D721Med (cell line): ENCODE results near the gene IQCE.

Source experiments
- DNase-seq: peaks from one replicate; pipeline ENCODE4 v3.0.0; 2011; ENCODE audit warnings: low spot score; ENCODE audit not compliant: insufficient read length
- FAIRE-seq: peaks from 2 replicates; lab custom pipeline; 2011; peaks lifted over from hg19 to GRCh38; lab: Jason Lieb, UNC
- CTCF ChIP-seq: IDR thresholded peaks from 2 replicates; pipeline ENCODE4 v1.5.1; 2012; ENCODE audit warnings: mild to moderate bottlenecking, control low read depth; ENCODE audit not compliant: insufficient read depth; ENCODE audit errors: missing control alignments

The IQCE gene

GRCh38 chr7:2646680-2647571 is 88.1 kb downstream of the IQCE start:
- FAIRE-seq = no peak
- no peak for DNase-seq
- TF ChIP-seq CTCF = no peak

- no peak for TF ChIP-seq CTCF
- no peak for FAIRE-seq
These were observed 88.9 kb downstream of the IQCE start for GRCh38 chr7:2647594-2648172.

GRCh38 chr7:2649139-2649838 is 90.5 kb downstream of the IQCE start:
- FAIRE-seq = no peak

More at GRCh38 chr7:2647594-2648172, 88.9 kb downstream of the IQCE start:
- no peak for DNase-seq

GRCh38 chr7:2649991-2650390 is 91.2 kb downstream of the IQCE start:
- FAIRE-seq (no peak), DNase-seq (no peak)
- TF ChIP-seq CTCF = no peak

More at GRCh38 chr7:2649139-2649838, 90.5 kb downstream of the IQCE start:
- DNase-seq = no peak
- no peak for TF ChIP-seq CTCF

GRCh38 chr7:2650451-2650850 is 91.7 kb downstream of the IQCE start:
- DNase-seq = no peak
- TF ChIP-seq CTCF = no peak
- FAIRE-seq = no peak

- peak; percentile 21 for TF ChIP-seq CTCF
- FAIRE-seq (no peak), DNase-seq (peak; percentile 57)
These were observed 92.6 kb downstream of the IQCE start for GRCh38 chr7:2651336-2651735.
